CD8-positive, alpha-beta memory T cell (primary cell): Measurements from ENCODE around the gene CFAP100. TPM values are rescaled to one million over a fixed set of nuclear protein-coding genes. Genes with fewer than 3 reads are reported as not detected.
A peak's percentile ranks its signal among the peaks of the same experiment; 100 is the strongest.

Experiments
- CTCF ChIA-PET: fragments of 350-600 bp; sonication (Branson Sonifier 250); formaldehyde crosslinking; loops from one replicate; lab custom pipeline; 2021; ENCODE audit warnings: antibody characterized with exemption; lab: Charles Lee
- POLR2A ChIA-PET: fragments of 350-600 bp; sonication (Branson Sonifier 250); formaldehyde crosslinking; loops from one replicate; lab custom pipeline; 2021; ENCODE audit warnings: antibody characterized with exemption; lab: Charles Lee
- DNase-seq, 5 donors: peaks; one replicate each; pipeline versions ENCODE4 v3.0.0 to v3.0.0-alpha.2; 2020 to 2022; ENCODE audit warnings: mixed read lengths in 1 of 5
- H3K27ac ChIP-seq: one replicate; pipeline ENCODE4 v1.7.0; 2013; ENCODE audit warnings: low read depth, mild to moderate bottlenecking, low read length, moderate library complexity
- H3K27me3 ChIP-seq: 2 replicates; pipeline ENCODE4 v1.7.0; 2013; ENCODE audit warnings: low read length, mild to moderate bottlenecking; ENCODE audit not compliant: insufficient read depth, poor library complexity, severe bottlenecking
- H3K36me3 ChIP-seq: 2 replicates; pipeline ENCODE4 v1.7.0; 2013; ENCODE audit warnings: mild to moderate bottlenecking, low read length, moderate library complexity; ENCODE audit not compliant: insufficient read depth
- H3K4me1 ChIP-seq: 2 replicates; pipeline ENCODE4 v1.7.0; 2013; ENCODE audit warnings: mild to moderate bottlenecking, low read length, moderate library complexity; ENCODE audit not compliant: insufficient read depth
- H3K4me3 ChIP-seq: 2 replicates; pipeline ENCODE4 v1.7.0; 2013; ENCODE audit warnings: mild to moderate bottlenecking, low read length
- H3K9me3 ChIP-seq: 2 replicates; pipeline ENCODE4 v1.7.0; 2013; ENCODE audit warnings: mild to moderate bottlenecking, low read length
- H3K27ac Mint-ChIP-seq, 8 donors: one replicate each; pipeline ENCODE4 v1.8.0; 2020 to 2021; ENCODE audit warnings: mixed read lengths in 8 of 8, mild to moderate bottlenecking in 6 of 8, inconsistent platforms in 3 of 8, moderate library complexity in 3 of 8
- H3K27me3 Mint-ChIP-seq, 2 donors: one replicate each; pipeline ENCODE4 v1.8.0; 2020 to 2021; ENCODE audit warnings: mixed read lengths in 2 of 2, mild to moderate bottlenecking in 1 of 2, moderate library complexity in 1 of 2
- H3K36me3 Mint-ChIP-seq, 3 donors: one replicate each; pipeline ENCODE4 v1.8.0; 2020 to 2021; ENCODE audit warnings: mixed read lengths in 3 of 3, inconsistent platforms in 1 of 3, mild to moderate bottlenecking in 1 of 3
- H3K4me1 Mint-ChIP-seq, 3 donors: one replicate each; pipeline ENCODE4 v1.8.0; 2020 to 2021; ENCODE audit warnings: mixed read lengths in 3 of 3, inconsistent platforms in 1 of 3, mild to moderate bottlenecking in 1 of 3
- H3K4me3 Mint-ChIP-seq, 7 donors: one replicate each; pipeline ENCODE4 v1.8.0; 2020 to 2021; ENCODE audit warnings: mixed read lengths in 7 of 7, mild to moderate bottlenecking in 6 of 7, moderate library complexity in 4 of 7, inconsistent platforms in 2 of 7
- H3K9me3 Mint-ChIP-seq, 5 donors: one replicate each; pipeline ENCODE4 v1.8.0; 2020 to 2022; ENCODE audit warnings: mixed read lengths in 5 of 5, mild to moderate bottlenecking in 3 of 5, moderate library complexity in 2 of 5, inconsistent platforms in 1 of 5
- polyA plus RNA-seq: library from polyadenylated mRNA; unstranded; fragments of 300-500 nt; fragmentation: Illumina TruSeq; gene quantifications from one replicate; pipeline ENCODE4 v1.2.3, GENCODE V29; 2021
- total RNA-seq, 2 experiments: library from RNA; stranded (reverse); gene quantifications; one replicate each; pipeline ENCODE4 v1.2.3, GENCODE V29; 2021

The CFAP100 gene
- total and polyA plus RNA-seq, 3 experiments from 2014 or later = not detected

DNA sequence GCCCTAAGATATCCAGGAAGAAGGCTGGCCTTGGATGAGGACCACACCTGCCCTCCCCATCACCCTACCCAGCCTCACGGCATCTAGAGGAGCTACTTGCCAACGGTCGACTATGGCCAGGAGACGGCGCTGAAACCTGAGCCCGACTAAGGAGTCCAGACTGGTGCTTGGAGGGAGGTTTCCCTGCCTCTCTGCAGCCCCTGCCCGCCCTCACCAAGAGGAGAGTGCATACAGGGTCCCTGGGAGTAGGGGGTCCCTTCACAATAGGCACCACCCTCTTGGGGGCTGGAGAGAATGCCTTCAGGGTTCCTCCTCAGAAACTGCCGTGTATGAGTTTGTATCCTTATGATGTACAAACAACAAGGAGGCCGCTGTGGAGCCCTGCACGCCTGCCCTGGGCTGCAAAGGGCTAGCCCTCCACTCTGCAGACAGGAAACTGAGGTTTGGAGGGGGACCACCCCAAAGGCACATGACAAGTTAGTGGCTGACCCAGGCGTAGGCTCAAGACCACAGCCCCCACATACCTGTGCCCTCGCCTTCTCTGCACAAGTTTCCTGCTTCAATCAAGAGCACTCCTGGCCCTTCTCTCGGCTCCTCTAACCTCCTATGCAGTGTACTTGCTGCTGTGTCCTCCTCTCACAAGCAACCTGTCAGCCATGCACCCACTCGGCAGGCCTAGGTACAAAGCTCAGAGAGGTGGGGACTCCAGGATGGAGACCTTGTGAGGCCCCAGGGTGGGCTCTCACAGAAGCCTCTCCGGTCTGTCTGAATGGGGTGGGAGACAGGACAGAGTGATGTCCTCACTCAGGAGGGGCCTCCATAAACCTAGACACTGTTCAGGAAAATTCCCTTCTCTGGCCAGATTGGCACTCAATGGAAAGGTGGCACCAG lies 44.9 kb upstream of the CFAP100 start:
- Mint-ChIP-seq H3K36me3 (no peaks in the 10 kb centered on the region), H3K27me3 (peaks cover 0 to 3% of the 10 kb centered on the region in 2 donors), H3K4me3 (peak overlapping the region in 1 of 7 donors; percentile 72), H3K27ac (no peak overlapping the region), H3K4me1 (no peaks in the 10 kb centered on the region), H3K9me3 (no peaks in the 10 kb centered on the region)
- no peaks in the 10 kb centered on the region for H3K9me3 ChIP-seq
- H3K4me1 ChIP-seq = no peaks in the 10 kb centered on the region
- H3K27ac ChIP-seq = no peak overlapping the region
- H3K27me3 ChIP-seq = no peaks in the 10 kb centered on the region
- POLR2A ChIA-PET = no interaction called here
- H3K4me3 ChIP-seq = no peak overlapping the region
- H3K36me3 ChIP-seq = no peaks in the 10 kb centered on the region
- CTCF ChIA-PET = no interaction called here
- no peak for DNase-seq

DNA sequence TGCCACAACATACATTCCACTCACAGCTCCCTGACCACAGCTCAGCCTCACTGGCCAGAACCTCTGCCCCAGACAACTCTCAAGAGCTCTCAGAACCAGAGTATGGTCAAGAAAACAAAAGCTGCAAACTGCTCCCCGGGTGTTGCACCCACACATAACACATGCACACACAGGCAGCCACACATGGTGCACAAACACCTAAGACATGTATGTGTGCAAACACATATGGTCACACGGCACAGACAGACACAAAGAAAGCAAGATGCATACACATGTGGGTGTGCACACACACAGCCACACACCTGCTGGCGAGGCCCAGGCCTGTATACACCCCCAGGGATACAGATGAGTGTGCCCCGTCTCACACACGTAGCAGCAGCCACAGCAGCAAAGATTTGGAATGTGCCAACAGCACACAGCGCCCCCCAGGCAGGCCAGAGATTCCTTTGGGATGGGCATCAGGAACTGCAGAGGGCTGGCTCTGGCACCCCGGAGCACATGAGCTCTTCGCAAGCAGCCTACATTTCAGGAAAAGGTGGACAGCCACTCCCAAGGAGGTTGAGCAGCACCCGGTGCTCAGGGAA lies 44.1 kb upstream of the CFAP100 start:
- Histone ChIP-seq H3K27ac (no peak overlapping the region), H3K4me1 (no peaks in the 10 kb centered on the region), H3K27me3 (no peaks in the 10 kb centered on the region), H3K4me3 (no peak overlapping the region), H3K36me3 (no peaks in the 10 kb centered on the region), H3K9me3 (no peaks in the 10 kb centered on the region)
- H3K9me3 Mint-ChIP-seq = no peaks in the 10 kb centered on the region
- no peak overlapping the region for H3K4me3 Mint-ChIP-seq
- POLR2A ChIA-PET = no interaction called here
- H3K36me3 Mint-ChIP-seq = no peaks in the 10 kb centered on the region
- H3K27me3 Mint-ChIP-seq = peaks cover 5% of the 10 kb centered on the region in 2 donors
- DNase-seq = no peak
- H3K4me1 Mint-ChIP-seq = peaks cover 3 to 5% (median 3%) of the 10 kb centered on the region in 3 donors
- CTCF ChIA-PET = no interaction called here
- no peak overlapping the region for H3K27ac Mint-ChIP-seq

DNA sequence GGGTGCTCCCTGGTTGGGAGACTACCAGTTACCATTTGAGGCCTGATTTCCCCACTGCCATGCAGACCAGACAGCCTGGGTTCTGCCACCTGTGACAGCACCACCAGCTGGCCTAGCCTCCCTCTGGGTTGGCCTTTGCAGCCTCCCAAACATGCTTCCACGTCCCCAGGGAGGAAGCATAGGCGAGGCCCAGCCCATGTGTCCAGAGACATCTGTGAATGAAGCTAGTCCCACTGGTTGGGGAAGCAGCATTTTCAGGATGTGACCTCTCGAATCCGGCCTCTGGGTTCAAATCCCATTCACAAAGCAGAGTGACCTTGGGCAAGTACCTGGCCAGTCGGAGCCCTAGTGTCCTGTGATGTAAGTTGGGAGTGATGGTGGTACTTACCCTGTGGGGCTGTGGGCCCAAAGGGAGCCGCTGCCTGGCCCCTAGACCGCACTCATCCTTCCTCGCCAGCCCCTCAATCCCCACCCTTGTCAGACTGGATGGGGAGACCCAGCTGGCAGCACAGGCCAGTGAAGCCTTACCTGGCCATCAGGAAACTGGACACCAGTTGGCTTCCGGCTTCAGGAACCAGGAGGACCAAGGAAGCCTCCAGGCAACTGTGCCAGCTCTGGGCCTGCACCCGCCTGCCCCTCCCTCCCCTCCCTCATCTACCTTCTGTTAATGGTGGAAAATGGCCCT lies 43.5 kb upstream of the CFAP100 start:
- H3K4me1 Mint-ChIP-seq = peaks cover 6 to 8% (median 7%) of the 10 kb centered on the region in 3 donors
- Histone ChIP-seq H3K27ac (no peak overlapping the region), H3K4me1 (no peaks in the 10 kb centered on the region), H3K36me3 (no peaks in the 10 kb centered on the region), H3K9me3 (no peaks in the 10 kb centered on the region), H3K27me3 (peaks cover 3% of the 10 kb centered on the region), H3K4me3 (no peak overlapping the region)
- H3K9me3 Mint-ChIP-seq = no peaks in the 10 kb centered on the region
- peaks cover 7 to 8% of the 10 kb centered on the region in 2 donors for H3K27me3 Mint-ChIP-seq
- CTCF ChIA-PET = no interaction called here
- H3K4me3 Mint-ChIP-seq = no peak overlapping the region
- no peak for DNase-seq
- POLR2A ChIA-PET = no interaction called here
- H3K36me3 Mint-ChIP-seq = no peaks in the 10 kb centered on the region
- H3K27ac Mint-ChIP-seq = no peak overlapping the region

DNA sequence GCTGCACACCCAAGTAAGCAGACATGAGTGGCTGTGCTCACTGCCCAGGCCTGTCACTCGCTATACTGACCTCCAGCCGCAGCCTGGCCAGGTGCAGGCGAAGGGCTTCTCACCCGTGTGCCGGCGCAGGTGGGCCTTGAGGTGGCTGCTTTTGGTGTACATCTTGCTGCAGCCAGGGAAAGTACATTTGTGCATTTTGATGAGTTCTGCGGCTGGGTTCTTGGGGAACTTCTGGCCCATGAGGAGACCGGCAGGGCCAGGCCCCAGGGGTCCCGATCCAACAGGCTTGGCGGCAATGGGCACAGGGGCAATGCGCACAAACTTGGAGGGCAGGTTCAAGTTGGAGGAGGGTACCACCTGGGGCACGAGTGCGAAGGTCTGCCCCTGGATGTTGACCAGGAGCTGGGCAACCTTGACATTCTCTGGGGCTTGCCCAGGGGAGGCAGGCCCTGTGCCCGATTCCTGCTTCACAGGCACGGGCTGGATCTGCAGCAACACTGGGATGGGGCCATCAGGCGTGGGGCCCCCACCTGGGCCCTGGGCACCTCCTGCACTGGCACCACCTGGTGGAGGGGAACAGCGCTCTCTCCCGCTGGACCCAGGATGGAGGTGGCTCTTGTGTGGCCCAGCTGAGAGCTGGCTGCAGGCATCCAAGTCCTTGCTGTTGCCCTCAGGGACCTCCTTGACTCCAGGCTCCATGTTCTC lies 42.8 kb upstream of the CFAP100 start:
- Histone ChIP-seq H3K36me3 (no peaks in the 10 kb centered on the region), H3K27me3 (peaks cover 6% of the 10 kb centered on the region), H3K27ac (no peak overlapping the region), H3K4me3 (no peak overlapping the region), H3K4me1 (no peaks in the 10 kb centered on the region), H3K9me3 (no peaks in the 10 kb centered on the region)
- Mint-ChIP-seq H3K4me1 (peaks cover 9 to 11% (median 10%) of the 10 kb centered on the region in 3 donors), H3K27me3 (peaks cover 12% of the 10 kb centered on the region in 2 donors), H3K36me3 (no peaks in the 10 kb centered on the region), H3K27ac (no peak overlapping the region), H3K4me3 (no peak overlapping the region), H3K9me3 (no peaks in the 10 kb centered on the region)
- DNase-seq = no peak
- POLR2A ChIA-PET = no interaction called here
- CTCF ChIA-PET = no interaction called here

GRCh38 chr3:126352476-126353454 lies 41.9 kb upstream of the CFAP100 start:
- peaks cover 6% of the 10 kb centered on the region for H3K27me3 ChIP-seq
- no peaks in the 10 kb centered on the region for H3K9me3 Mint-ChIP-seq
- ChIA-PET POLR2A (no interaction called here), CTCF (no interaction called here)
- DNase-seq = no peak
- H3K36me3 Mint-ChIP-seq = peaks cover 0 to 2% (median 0%) of the 10 kb centered on the region in 3 donors
- no peak overlapping the region for H3K4me3 ChIP-seq
- no peak overlapping the region for H3K4me3 Mint-ChIP-seq
- H3K4me1 ChIP-seq = no peaks in the 10 kb centered on the region
- no peaks in the 10 kb centered on the region for H3K9me3 ChIP-seq
- H3K27ac Mint-ChIP-seq = peak overlapping the region in 1 of 8 donors; percentile 43
- no peaks in the 10 kb centered on the region for H3K36me3 ChIP-seq
- peaks cover 12 to 15% (median 13%) of the 10 kb centered on the region in 3 donors for H3K4me1 Mint-ChIP-seq
- H3K27me3 Mint-ChIP-seq = peaks cover 12 to 15% of the 10 kb centered on the region in 2 donors
- H3K27ac ChIP-seq = no peak overlapping the region

GRCh38 chr3:126353694-126354321 lies 40.9 kb upstream of the CFAP100 start:
- Histone ChIP-seq H3K27me3 (peaks cover 14% of the 10 kb centered on the region), H3K4me1 (no peaks in the 10 kb centered on the region), H3K36me3 (no peaks in the 10 kb centered on the region), H3K27ac (no peak overlapping the region), H3K4me3 (no peak overlapping the region), H3K9me3 (no peaks in the 10 kb centered on the region)
- ChIA-PET POLR2A (no interaction called here), CTCF (no interaction called here)
- DNase-seq = no peak
- no peaks in the 10 kb centered on the region for H3K9me3 Mint-ChIP-seq
- peaks cover 0 to 2% (median 0%) of the 10 kb centered on the region in 3 donors for H3K36me3 Mint-ChIP-seq
- peaks cover 17 to 21% (median 17%) of the 10 kb centered on the region in 3 donors for H3K4me1 Mint-ChIP-seq
- peaks cover 20 to 26% of the 10 kb centered on the region in 2 donors for H3K27me3 Mint-ChIP-seq
- peak overlapping the region in 1 of 7 donors; percentile 62 for H3K4me3 Mint-ChIP-seq
- peak overlapping the region in 1 of 8 donors; percentile 40 for H3K27ac Mint-ChIP-seq

DNA sequence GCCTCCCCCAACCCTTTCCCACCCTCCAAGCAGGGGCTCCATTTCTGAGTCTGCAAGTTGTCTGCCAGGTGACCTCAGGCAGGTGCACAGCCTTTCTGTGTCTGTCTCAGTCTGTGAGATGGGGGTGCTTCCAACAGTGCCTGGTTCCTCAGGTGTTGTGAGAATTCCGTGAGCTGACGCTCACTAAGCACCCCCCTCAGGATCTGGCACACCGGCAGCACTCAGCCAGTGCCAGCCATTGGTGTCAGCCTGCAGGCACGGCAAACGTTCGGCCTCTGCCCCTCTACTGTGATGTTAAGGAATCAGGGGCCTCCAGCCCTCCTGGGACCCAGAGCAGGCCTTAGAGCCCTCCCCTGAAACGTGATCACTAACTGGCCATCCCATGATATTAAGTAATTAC lies 39.9 kb upstream of the CFAP100 start:
- peaks cover 0 to 2% (median 0%) of the 10 kb centered on the region in 3 donors for H3K36me3 Mint-ChIP-seq
- Histone ChIP-seq H3K27me3 (peaks cover 18% of the 10 kb centered on the region), H3K36me3 (no peaks in the 10 kb centered on the region), H3K4me3 (no peak overlapping the region), H3K9me3 (no peaks in the 10 kb centered on the region), H3K27ac (no peak overlapping the region), H3K4me1 (no peaks in the 10 kb centered on the region)
- ChIA-PET CTCF (no interaction called here), POLR2A (no interaction called here)
- H3K27me3 Mint-ChIP-seq = peaks cover 28 to 34% of the 10 kb centered on the region in 2 donors
- no peak overlapping the region for H3K27ac Mint-ChIP-seq
- H3K4me1 Mint-ChIP-seq = peaks cover 17 to 21% (median 17%) of the 10 kb centered on the region in 3 donors
- DNase-seq = peak in 1 of 5 donors; percentile 26
- H3K9me3 Mint-ChIP-seq = no peaks in the 10 kb centered on the region
- peak overlapping the region in 1 of 7 donors; percentile 87 for H3K4me3 Mint-ChIP-seq
